SK-N-SH treated with all-trans-retinoic acid at 6 μM for 48 hours (cell line): ENCODE results near the gene SLC25A17.

ENCODE experiments used
- ISL1 ChIP-seq: fragments of 250-450 bp; sonication (Bioruptor Pico); IDR thresholded peaks from 2 replicates; pipeline ENCODE4 v2.1.2; 2022; ENCODE audit warnings: mild to moderate bottlenecking, moderate library complexity
- RARB ChIP-seq: fragments of 250-450 bp; sonication (Bioruptor Pico); IDR thresholded peaks from 2 replicates; pipeline ENCODE4 v1.8.0; 2021; ENCODE audit warnings: mild to moderate bottlenecking, moderate library complexity
- TSHZ2 ChIP-seq: fragments of 250-450 bp; sonication (Bioruptor Pico); IDR thresholded peaks from 2 replicates; pipeline ENCODE4 v1.5.0; 2020; ENCODE audit warnings: mild to moderate bottlenecking, moderate library complexity
- ZC3H10 ChIP-seq: fragments of 250-450 bp; sonication (Bioruptor Pico); IDR thresholded peaks from 2 replicates; pipeline ENCODE4 v1.5.1; 2021; ENCODE audit warnings: mild to moderate bottlenecking, moderate library complexity

DNA sequence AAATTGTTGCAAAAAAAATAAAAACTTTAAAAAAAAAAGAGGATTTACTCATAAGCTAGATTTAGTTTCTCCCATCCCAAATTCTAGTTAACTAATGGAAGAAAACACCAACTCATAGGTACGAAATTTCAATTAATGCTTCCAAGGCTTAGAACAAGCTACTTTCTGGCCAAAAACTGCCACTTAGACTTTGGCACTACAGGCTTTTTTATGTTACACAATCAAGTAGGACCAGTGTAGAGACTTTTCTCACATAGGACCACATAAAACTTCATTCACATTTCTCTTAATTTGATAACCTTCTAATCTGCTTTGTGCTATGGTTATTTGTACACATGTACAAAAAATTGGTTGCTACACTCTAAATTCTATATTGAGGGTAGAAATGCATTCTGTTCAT, 34.2 kb upstream of the SLC25A17 start:
- TF ChIP-seq TSHZ2 (CRISPR knock-in tag): no peak
- TF ChIP-seq ISL1: no peak
- no peak for TF ChIP-seq RARB (CRISPR knock-in tag)
- no peak for TF ChIP-seq ZC3H10 (CRISPR knock-in tag)
